Stomach (tissue), 9 donors: ENCODE data around the gene ARHGEF10L. TPM values are rescaled to one million over a fixed set of nuclear protein-coding genes. Genes with fewer than 3 reads are reported as not detected.

ENCODE experiments used
- DNase-seq, 2 donors: peaks; one replicate each; pipeline versions ENCODE4 v3.0.0 to v3.0.0-alpha.2; 2013 to 2019
- H3K27ac ChIP-seq, 5 donors: fragments of 200-600 bp in 4 of 5; sonication (generic) in 4 of 5; one replicate each; pipeline ENCODE4 v1.5.1; 2013 to 2019; ENCODE audit warnings: mild to moderate bottlenecking in 1 of 5, moderate library complexity in 1 of 5
- H3K27me3 ChIP-seq, 3 donors: fragments of 200-600 bp; sonication (generic); one replicate each; pipeline ENCODE4 v1.5.1; 2017 to 2019; ENCODE audit warnings: mixed run types in 1 of 3
- H3K36me3 ChIP-seq, 4 donors: fragments of 200-600 bp; sonication (generic); 1 replicate in 3 of 4; 2 replicates in 1 of 4; pipeline ENCODE4 v1.5.1; 2016 to 2019
- H3K4me1 ChIP-seq, 4 donors: fragments of 200-600 bp; sonication (generic); one replicate each; pipeline ENCODE4 v1.5.1; 2016 to 2019
- H3K4me3 ChIP-seq, 4 donors: fragments of 200-600 bp; sonication (generic) in 3 of 4; one replicate each; pipeline ENCODE4 v1.5.1; 2016 to 2019; ENCODE audit warnings: mild to moderate bottlenecking in 1 of 4
- H3K9me3 ChIP-seq, 4 donors: fragments of 200-600 bp; sonication (generic); one replicate each; pipeline ENCODE4 v1.5.1; 2016 to 2019
- CTCF ChIP-seq, 7 experiments: fragments of 450-650 bp in 4 of 7; fragments of 200-600 bp in 3 of 7; sonication (generic) in 3 of 7; IDR thresholded peaks; one replicate each; pipeline ENCODE4 v1.5.1; 2016 to 2019; ENCODE audit warnings: antibody characterized with exemption in 7 of 7, control low read depth in 2 of 7, mild to moderate bottlenecking in 1 of 7
- EP300 ChIP-seq: sonication (generic); formaldehyde crosslinking; IDR thresholded peaks from one replicate; pipeline ENCODE4 v1.6.1; 2017; ENCODE audit warnings: antibody characterized with exemption
- POLR2A ChIP-seq, 4 donors: fragments of 450-650 bp; IDR thresholded peaks; one replicate each; pipeline ENCODE4 v1.6.1; 2016; ENCODE audit warnings: antibody characterized with exemption in 4 of 4, control low read depth in 2 of 4, mild to moderate bottlenecking in 1 of 4, moderate library complexity in 1 of 4
- POLR2AphosphoS5 ChIP-seq, 3 donors: sonication (generic); formaldehyde crosslinking; IDR thresholded peaks; one replicate each; pipeline ENCODE4 v1.6.1; 2016; ENCODE audit warnings: antibody characterized with exemption in 3 of 3
- WGBS, 5 donors: extraction: QIAGEN DNeasy Blood & Tissue Kit in 3 of 5; methylation state at CpG; one replicate each; pipeline versions ENCODE4 v1.1.5 to v1.1.7; 2013 to 2018; 5-methylcytosine and 5-hydroxymethylcytosine counted together
- intact Hi-C: fragments of 100-400 bp; cut with DNase I; formaldehyde crosslinking; loops from one replicate; pipeline ENCODE4 v1.15.1; 2023; ENCODE audit warnings: low total_unique reads
- polyA plus RNA-seq, 3 donors: library from polyadenylated mRNA; stranded (reverse); fragments of 200-250 nt; gene quantifications; one replicate each; pipeline ENCODE4 v1.2.3, GENCODE V29; 2013
- total RNA-seq, 5 donors: library from RNA; depleted of rRNA; stranded (reverse); fragments of >200 nt; gene quantifications; one replicate each; pipeline versions ENCODE4 v1.1.0 to v1.2.3, GENCODE V29; 2014 to 2016
- donor health status: healthy with polysubstance abuse.
- donor health status: Bipolar disorder and iron deficiency.
- donor health status: healthy.

The ARHGEF10L gene
- total and polyA plus RNA-seq, 8 donors = 15.4 to 329 (median 45.0) TPM

GRCh38 chr1:17507915-17508314, 31.6 kb upstream of the ARHGEF10L start:
- no peaks in the 10 kb centered on the region for H3K9me3 ChIP-seq

GRCh38 chr1:17509363-17509762, 30.1 kb upstream of the ARHGEF10L start:
- 40 to 61% (median 53%) methylated on average over 2 to 8 of the region's 8 CpGs for WGBS, 5 donors
- Histone ChIP-seq H3K4me3 (no peak overlapping the region), H3K27me3 (no peaks in the 10 kb centered on the region), H3K36me3 (no peaks in the 10 kb centered on the region), H3K27ac (no peak overlapping the region), H3K4me1 (peaks cover 0 to 9% (median 0%) of the 10 kb centered on the region in 4 donors), H3K9me3 (no peaks in the 10 kb centered on the region)
- TF ChIP-seq CTCF (IDR thresholded peaks at IDR 0.05) (no peak), POLR2AphosphoS5 (IDR thresholded peaks at IDR 0.05) (no peak), EP300 (no peak), POLR2A (IDR thresholded peaks at IDR 0.05) (no peak)
- intact Hi-C loops = no loop called here
- no peak for DNase-seq

More at GRCh38 chr1:17507915-17508314, 31.6 kb upstream of the ARHGEF10L start:
- Histone ChIP-seq H3K27ac (no peak overlapping the region), H3K4me3 (no peak overlapping the region), H3K27me3 (no peaks in the 10 kb centered on the region), H3K4me1 (peaks cover 0 to 3% (median 2%) of the 10 kb centered on the region in 4 donors), H3K36me3 (no peaks in the 10 kb centered on the region)
- no peak for DNase-seq
- intact Hi-C loops = no loop called here
- TF ChIP-seq EP300 (no peak), CTCF (IDR thresholded peaks at IDR 0.05) (peak in 1 of 7 experiments; percentile 6), POLR2A (IDR thresholded peaks at IDR 0.05) (no peak), POLR2AphosphoS5 (IDR thresholded peaks at IDR 0.05) (no peak)
- WGBS, 5 donors = 75 to 86% (median 78%) methylated on average over 4 to 6 of the region's 6 CpGs

GRCh38 chr1:17510138-17510537, 29.4 kb upstream of the ARHGEF10L start:
- H3K36me3 ChIP-seq = no peaks in the 10 kb centered on the region
- no peak for DNase-seq
- H3K9me3 ChIP-seq = no peaks in the 10 kb centered on the region
- 80 to 97% (median 94%) methylated on average over 3 of the region's 3 CpGs for WGBS, 5 donors
- no peak overlapping the region for H3K27ac ChIP-seq
- intact Hi-C loops = no loop called here
- H3K4me1 ChIP-seq = peaks cover 0 to 9% (median 0%) of the 10 kb centered on the region in 4 donors
- TF ChIP-seq CTCF (IDR thresholded peaks at IDR 0.05) (no peak), POLR2AphosphoS5 (IDR thresholded peaks at IDR 0.05) (no peak), EP300 (no peak), POLR2A (IDR thresholded peaks at IDR 0.05) (no peak)
- no peaks in the 10 kb centered on the region for H3K27me3 ChIP-seq
- no peak overlapping the region for H3K4me3 ChIP-seq

- intact Hi-C loops = no loop called here
- 87 to 97% (median 92%) methylated on average over 2 of the region's 2 CpGs for WGBS, 5 donors
Measured at GRCh38 chr1:17511188-17511587, 28.3 kb upstream of the ARHGEF10L start.

More at GRCh38 chr1:17511188-17511587, 28.3 kb upstream of the ARHGEF10L start:
- no peak for DNase-seq
- no peak overlapping the region for H3K4me3 ChIP-seq
- H3K9me3 ChIP-seq = no peaks in the 10 kb centered on the region
- H3K27ac ChIP-seq = no peak overlapping the region
- H3K36me3 ChIP-seq = no peaks in the 10 kb centered on the region
- TF ChIP-seq POLR2AphosphoS5 (IDR thresholded peaks at IDR 0.05) = no peak
- no peak for TF ChIP-seq CTCF (IDR thresholded peaks at IDR 0.05)
- TF ChIP-seq EP300 = no peak
- no peak for TF ChIP-seq POLR2A (IDR thresholded peaks at IDR 0.05)
- no peaks in the 10 kb centered on the region for H3K27me3 ChIP-seq
- peaks cover 4 to 15% (median 7%) of the 10 kb centered on the region in 4 donors for H3K4me1 ChIP-seq
